Liver (tissue), 3 donors: ENCODE measurements around the gene MEX3B.

Source experiments
- RAD21 ChIP-seq, 2 donors: IDR thresholded peaks; 2 replicates each; pipeline ENCODE4 v1.6.1; 2016; ENCODE audit warnings: antibody characterized with exemption in 2 of 2, mild to moderate bottlenecking in 2 of 2
- SP1 ChIP-seq: IDR thresholded peaks from 2 replicates; pipeline ENCODE4 v1.6.1; 2018; ENCODE audit warnings: antibody characterized with exemption, mild to moderate bottlenecking
- TF ChIP-seq, protein P1 (sequence below): fragments of 150-350 bp; IDR thresholded peaks from 2 replicates; pipeline ENCODE4 v1.5.1; 2017; ENCODE audit warnings: improper control_type of control experiment, low read depth, low read length; ENCODE audit not compliant: missing input control
- donor health status: healthy.
- donor health status: healthy.

DNA sequence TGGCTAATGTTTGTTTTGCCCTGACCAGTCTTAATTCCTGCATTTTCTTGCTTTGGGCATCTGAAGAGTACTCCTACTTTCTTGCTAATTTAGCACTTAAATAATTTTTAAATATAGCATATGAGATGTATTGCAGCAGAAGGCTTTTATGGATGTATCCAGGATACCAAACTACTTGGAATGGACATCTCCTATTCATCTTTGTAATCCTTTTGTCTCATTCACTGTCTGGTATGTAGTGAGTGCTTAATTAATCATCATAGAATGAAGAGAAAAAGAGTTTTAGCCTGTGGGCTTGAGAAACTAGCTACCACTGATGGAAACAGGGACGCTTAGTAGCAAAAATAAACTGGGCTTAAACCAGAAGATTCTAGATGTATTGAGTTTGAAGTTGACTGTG is 40.6 kb downstream of the MEX3B start:
- TF ChIP-seq, protein P1, sequence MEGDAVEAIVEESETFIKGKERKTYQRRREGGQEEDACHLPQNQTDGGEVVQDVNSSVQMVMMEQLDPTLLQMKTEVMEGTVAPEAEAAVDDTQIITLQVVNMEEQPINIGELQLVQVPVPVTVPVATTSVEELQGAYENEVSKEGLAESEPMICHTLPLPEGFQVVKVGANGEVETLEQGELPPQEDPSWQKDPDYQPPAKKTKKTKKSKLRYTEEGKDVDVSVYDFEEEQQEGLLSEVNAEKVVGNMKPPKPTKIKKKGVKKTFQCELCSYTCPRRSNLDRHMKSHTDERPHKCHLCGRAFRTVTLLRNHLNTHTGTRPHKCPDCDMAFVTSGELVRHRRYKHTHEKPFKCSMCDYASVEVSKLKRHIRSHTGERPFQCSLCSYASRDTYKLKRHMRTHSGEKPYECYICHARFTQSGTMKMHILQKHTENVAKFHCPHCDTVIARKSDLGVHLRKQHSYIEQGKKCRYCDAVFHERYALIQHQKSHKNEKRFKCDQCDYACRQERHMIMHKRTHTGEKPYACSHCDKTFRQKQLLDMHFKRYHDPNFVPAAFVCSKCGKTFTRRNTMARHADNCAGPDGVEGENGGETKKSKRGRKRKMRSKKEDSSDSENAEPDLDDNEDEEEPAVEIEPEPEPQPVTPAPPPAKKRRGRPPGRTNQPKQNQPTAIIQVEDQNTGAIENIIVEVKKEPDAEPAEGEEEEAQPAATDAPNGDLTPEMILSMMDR = no peak
- TF ChIP-seq SP1 = no peak
- no peak for TF ChIP-seq RAD21 (IDR thresholded peaks at IDR 0.05)
